GM18870 (cell line): Measurements from ENCODE around the gene STARD8.
"Not testable (repeated sequence)": the region's sequence is repeated elsewhere in the genome, so short reads cannot be mapped to it uniquely, and the experiment has no call there.

ENCODE experiments used
- ATAC-seq: cut with Tn5 transposase; IDR thresholded peaks from one replicate; pipeline ENCODE4 v1.9.1; 2021; ENCODE audit warnings: moderate library complexity; ENCODE audit not compliant: unreplicated experiment

STARD8 gene

GRCh38 chrX:68654693-68655092 is 7.2 kb downstream of the STARD8 start:
- ATAC-seq: no peak

- ATAC-seq: not testable (repeated sequence)
Measured at GRCh38 chrX:68656473-68656872, 9.0 kb downstream of the STARD8 start.

GRCh38 chrX:68658530-68658929 is 11.1 kb downstream of the STARD8 start:
- no peak for ATAC-seq

- ATAC-seq: no peak
Measured at GRCh38 chrX:68659385-68659784, 11.9 kb downstream of the STARD8 start.

DNA sequence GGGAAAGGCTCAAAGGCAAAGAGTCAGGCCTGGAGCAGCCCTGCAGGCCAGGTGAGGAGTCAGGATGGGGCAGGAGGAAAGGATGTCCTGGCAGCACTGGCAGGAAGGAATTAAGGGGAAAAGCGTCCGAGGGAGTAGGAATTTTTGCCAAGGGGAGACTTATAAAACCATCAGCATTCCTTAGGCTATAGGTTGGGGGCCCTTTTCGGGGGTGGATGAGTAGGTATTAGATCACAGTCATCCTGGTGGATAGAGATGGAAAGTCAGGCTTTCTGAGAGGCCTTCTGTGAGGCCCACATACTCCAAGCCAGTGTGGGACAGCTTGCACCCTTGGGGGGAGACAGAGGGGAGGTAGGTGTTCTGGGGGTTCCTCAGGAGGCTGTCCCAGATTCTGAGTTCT is 12.3 kb downstream of the STARD8 start:
- ATAC-seq: no peak

GRCh38 chrX:68660746-68661145 is 13.3 kb downstream of the STARD8 start:
- ATAC-seq: no peak

DNA sequence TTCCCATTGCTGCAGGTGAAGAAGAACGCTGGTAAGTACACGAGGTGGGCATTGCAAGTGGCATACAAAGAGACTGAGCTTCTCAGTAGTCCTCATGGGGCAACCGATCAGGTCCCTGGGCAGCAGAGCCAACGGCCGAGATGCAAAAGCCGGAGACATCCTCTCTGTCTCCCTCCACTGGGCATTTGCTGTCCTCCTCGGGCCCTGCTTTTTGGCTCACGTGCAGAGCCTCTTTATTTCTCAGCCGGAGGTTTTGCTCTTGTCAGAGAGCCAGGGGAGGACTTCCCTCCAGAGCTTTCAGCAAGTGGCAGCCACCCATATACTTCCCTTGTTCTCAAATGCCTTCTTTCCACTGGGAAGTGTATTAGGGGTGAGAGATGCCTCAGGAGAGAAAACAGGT is 18.0 kb downstream of the STARD8 start:
- ATAC-seq: no peak

GRCh38 chrX:68666580-68666979 is 19.1 kb downstream of the STARD8 start:
- no peak for ATAC-seq

GRCh38 chrX:68669094-68669860 is 21.8 kb downstream of the STARD8 start:
- no peak for ATAC-seq

GRCh38 chrX:68669871-68670270 is 22.4 kb downstream of the STARD8 start:
- ATAC-seq: no peak

- ATAC-seq: no peak
Measured at GRCh38 chrX:68671221-68671620, 23.8 kb downstream of the STARD8 start.

DNA sequence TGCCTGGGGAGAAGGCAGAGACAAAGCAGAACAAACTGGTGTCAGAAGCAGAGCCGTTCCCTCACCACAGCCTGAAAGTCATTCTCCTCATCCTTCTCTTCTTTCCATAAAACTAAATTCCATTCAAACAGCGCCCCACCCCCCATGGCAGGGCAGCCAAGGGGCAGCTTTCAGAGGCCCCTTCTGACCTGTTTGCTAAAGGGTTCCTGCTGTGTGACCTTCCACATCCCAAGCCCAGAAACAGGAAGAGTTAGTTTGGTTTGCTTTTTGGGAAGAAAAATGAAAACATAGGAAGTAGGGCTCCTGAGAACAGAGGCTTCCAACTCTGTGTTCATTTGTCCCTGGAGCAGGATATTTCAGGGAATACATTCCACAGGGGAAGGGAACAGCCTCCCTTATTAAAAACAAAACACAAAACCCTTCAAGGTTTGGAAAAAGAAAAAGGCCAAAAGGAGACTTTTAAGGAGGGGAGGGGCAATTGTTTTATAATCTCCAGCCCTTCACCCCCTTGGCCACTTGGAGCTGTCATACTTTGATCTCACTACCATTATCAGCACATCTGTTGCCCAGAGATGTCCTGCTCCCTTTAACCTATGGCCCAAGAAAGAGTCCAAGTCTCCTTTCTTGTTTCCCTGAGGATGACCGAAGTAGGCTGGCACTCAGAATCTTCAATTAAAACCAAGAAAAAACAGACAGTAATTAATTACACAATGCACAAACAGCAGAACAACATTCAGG is 25.3 kb downstream of the STARD8 start:
- no peak for ATAC-seq

- ATAC-seq: no peak
Measured at GRCh38 chrX:68675571-68675970, 28.1 kb downstream of the STARD8 start.

GRCh38 chrX:68676335-68676734 is 28.9 kb downstream of the STARD8 start:
- no peak for ATAC-seq

- no peak for ATAC-seq
Measured at GRCh38 chrX:68677998-68678397, 30.5 kb downstream of the STARD8 start.

DNA sequence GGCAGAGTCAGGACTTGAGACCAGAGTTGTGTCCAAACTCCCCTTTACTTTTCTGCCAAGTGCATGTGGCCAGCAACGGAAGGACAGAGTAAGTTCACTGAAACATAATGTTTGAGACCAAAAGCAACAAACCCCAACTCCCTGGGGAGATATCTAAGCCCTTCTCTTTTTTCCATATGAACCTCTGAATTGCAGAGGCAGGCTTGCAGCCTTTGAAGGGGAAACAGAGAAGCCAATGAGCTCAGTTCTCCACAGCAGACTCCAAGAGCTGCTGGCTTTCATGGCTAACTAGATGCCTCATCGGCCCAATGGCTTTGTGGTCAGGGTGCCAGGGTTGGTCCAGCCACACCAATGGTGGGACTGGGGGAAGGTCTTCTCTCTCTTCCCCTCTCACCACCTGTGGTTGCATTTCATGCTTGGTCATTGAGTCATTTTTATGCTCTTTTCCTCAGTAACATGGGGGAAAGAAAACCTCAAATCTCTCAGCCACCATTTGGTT is 34.0 kb downstream of the STARD8 start:
- no peak for ATAC-seq

- no peak for ATAC-seq
Measured at GRCh38 chrX:68682790-68683189, 35.3 kb downstream of the STARD8 start.

- no peak for ATAC-seq
Measured at GRCh38 chrX:68683580-68683979, 36.1 kb downstream of the STARD8 start.

DNA sequence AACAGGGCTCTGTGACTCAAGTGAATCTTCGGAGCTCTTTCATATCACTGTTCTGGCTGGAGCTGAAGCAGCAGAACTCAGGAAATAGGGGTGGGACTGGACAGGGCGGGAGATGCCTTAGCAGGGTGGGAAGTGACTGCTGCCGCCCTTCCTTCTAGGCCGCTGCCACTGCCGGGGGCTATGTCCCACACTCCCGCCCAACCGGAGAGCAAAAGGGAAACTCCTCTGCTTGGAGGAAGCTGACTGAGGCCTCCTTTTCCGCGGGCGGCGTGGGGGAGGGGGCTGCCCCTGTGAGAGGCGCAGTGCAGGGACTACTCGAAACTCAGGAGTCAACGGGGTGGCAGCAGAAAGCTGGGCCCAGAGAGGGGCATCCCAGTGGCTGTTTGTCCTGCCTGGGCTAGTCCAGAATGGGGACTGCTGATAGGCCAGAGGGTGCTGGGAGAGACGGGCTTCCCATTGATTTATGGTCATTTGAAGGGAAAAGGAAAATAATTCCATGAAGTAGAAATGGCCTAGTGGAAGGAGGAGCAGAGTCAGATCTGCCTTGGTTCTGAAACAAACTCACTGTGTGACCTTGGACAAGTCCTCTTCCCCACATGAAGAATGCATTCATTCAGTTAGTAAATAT is 36.9 kb downstream of the STARD8 start:
- ATAC-seq: no peak

DNA sequence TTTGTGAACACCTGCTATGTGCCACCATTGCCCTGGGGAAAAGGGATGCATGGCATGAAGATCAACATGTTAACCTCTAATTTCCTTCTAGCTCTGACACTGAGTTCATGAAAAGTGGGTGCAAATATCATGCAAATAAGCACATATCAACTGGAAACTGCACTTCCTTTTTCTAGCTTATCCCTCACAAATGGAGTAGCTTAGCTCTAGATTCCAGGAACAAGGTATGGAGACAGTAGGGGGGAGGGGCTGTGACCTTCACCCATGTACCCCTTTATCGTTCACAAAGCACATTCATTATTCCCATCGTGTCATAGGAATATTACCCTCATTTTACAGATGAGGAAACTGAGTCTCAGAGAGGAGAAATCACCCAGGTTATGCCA is 37.4 kb downstream of the STARD8 start:
- no peak for ATAC-seq

GRCh38 chrX:68685685-68686084 is 38.2 kb downstream of the STARD8 start:
- no peak for ATAC-seq
